Stimulated activated CD4-positive, alpha-beta T cell treated with anti-CD3 and anti-CD28 coated beads, Interleukin-12 subunit alpha, Interleukin-12 subunit beta, amount 100 ng/mL, for 48 hours (primary cell): ENCODE data around the gene STK32C.

Experiments
- DNase-seq, 3 donors: peaks; one replicate each; pipeline ENCODE4 v3.0.0-alpha.2; 2020; ENCODE audit warnings: low read depth in 2 of 3, low spot score in 1 of 3

Gene STK32C

DNA sequence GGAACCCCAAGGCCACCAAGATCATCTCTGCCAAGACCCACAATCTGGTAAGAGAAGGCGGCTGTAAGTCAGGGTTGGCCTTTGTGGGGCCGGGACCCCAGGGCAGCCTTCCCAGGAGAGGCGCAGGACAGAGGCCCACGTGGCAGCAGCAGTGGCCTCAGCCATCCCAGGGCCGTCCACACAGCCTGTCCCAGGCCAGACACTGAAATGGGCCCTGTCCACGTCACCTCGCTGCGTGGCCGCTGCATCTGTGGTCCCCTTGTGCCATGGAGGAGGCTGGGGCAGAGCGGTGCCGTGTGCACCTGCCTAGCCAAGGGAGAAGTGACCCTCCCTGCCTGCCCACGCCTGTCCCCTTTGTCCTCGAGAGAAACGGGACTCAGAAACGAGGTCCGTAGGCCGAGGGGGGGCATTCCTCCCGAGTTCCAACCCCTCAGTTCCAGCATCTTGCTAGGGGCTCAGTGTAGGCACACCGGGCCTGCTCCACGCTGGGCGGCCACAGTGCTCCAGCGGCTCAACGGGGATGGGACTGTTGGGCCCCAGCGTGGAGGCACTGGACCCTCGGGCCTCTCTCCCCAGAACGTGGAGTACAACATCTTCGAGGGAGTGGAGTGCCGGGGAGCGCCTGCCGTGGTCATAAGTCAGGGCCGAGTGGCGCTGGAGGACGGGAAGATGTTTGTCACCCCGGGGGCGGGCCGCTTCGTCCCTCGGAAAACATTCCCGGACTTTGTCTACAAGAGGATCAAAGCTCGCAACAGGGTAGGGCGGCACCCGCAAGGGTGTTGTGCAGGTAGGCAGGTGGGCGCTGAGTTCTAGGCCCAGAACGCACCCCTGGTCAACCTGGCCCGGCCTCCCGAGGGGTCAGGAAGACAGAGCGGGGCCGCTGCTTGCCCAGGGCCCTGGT, 105.4 kb downstream of the STK32C start:
- DNase-seq = no peak

- no peak for DNase-seq
Observed at GRCh38 chr10:132201111-132201969, 106.4 kb downstream of the STK32C start.

- DNase-seq = no peak
Observed at GRCh38 chr10:132200344-132201110, 107.2 kb downstream of the STK32C start.

- DNase-seq = no peak
Observed at GRCh38 chr10:132199854-132200311, 107.9 kb downstream of the STK32C start.

DNA sequence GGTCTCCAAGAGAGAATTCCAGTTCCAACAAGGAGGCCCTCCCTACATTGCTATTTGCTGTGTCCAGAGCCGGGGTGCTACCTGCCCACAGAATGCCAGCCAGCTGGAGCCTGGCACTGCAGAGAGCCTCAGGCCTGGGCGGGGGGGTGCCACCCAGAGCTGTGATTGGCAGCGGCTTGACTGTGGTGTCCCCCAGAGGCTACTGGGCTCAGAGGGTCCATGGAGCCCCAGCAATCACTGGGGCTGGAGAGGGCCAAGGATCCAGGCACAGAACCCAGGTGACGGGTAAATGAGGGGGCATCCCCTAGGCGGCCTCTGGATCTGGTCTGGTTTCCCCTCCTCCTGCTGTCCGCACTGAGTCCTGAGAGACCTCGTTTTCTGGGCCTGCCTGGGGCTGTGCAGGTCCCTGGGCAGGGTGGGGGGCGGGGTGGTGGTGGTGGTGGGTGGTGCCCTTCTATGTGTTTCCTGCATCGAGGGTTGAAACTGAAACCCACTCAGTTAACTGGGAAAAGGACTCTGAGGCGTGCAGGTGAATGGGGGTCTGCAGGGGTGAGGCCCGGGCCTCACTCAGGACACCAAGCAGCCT, 108.4 kb downstream of the STK32C start:
- DNase-seq = no peak

DNA sequence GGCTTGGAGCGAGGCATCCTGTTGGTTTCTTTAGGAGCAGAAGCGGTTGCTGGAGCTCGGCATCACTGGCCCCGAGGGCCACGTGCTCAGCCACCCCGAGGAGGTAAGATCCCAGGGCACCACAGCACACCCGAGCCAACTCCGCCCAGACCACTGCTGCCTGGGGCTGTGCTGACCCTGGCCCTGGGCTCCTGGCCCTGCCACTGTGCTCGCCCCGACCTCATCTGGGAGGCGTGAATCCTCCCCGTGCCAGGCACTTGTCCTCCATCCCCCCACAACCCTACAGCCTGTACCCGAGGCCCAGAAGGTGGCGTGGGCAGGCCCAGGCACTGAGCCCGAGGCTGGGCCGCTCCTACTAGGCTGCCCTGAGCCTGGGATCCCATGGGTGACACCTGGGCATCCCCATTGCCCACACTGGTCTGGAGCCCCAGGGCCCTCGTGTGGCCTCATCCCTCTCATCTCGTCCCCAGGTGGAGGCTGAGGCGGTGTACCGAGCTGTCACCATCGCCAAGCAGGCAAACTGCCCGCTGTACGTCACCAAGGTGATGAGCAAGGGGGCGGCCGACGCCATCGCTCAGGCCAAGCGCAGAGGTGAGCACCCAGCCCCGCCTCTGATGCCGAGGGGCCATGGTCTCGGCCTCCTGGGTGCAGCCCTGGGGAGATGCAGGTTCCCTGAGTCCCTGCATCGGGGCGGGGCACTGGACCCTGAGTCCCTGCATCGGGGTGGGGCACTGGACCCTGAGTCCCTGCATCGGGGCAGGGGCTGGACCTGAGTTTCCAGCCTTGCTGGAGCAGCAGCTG, 109.2 kb downstream of the STK32C start:
- no peak for DNase-seq

DNA sequence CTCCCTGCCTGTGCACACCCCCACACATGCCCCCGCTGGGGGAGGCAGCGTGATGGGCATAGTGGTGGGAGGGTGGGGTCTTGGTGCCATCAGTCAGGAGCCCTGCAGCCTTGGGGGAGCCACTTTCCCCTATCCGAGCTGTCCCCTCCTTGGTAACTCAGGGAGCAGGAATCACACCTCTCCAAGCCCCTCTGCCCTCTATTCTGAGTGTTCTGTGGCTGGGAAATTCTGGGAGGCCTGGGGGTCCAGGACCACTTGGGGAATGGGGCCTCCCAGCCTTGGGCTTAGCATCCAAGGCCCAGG, 109.7 kb downstream of the STK32C start:
- no peak for DNase-seq

DNA sequence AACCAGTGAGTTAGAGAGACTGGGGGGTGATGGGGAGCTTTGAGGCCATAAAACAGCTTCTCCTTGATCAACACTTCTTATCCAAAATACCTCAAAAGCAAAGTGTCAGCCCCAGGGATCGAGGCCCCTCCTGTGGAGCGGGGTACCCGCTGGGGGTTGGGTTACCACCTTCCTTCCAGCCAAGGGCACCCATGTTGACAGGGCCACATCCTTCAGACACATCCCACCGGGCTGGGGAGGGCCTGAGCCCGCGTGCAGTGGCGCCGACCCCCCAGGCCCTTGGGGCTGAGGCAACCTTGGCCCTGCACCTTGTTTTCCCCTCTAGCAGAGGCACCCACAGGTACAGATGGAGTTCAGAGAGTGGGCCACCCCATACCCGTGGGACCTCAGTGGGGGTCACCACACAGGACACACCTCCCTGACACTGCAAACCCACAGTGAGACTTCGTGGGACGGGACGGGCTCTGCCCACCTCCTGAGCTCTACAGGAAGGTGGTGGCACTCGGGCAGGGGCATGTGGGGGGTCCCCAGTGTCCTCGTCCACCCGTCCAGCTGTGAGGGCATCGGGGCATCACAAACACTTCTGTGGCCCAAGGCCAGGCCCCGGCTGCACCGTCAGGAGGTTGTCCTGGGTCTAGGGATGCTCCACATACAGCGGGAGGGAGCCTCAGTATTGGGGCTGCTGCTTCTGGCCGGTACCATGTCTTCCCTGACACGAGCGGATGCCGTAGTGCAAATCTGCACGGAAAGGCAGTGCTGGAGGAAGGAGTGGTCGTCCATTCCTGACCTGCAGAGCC, 110.3 kb downstream of the STK32C start:
- no peak for DNase-seq

DNA sequence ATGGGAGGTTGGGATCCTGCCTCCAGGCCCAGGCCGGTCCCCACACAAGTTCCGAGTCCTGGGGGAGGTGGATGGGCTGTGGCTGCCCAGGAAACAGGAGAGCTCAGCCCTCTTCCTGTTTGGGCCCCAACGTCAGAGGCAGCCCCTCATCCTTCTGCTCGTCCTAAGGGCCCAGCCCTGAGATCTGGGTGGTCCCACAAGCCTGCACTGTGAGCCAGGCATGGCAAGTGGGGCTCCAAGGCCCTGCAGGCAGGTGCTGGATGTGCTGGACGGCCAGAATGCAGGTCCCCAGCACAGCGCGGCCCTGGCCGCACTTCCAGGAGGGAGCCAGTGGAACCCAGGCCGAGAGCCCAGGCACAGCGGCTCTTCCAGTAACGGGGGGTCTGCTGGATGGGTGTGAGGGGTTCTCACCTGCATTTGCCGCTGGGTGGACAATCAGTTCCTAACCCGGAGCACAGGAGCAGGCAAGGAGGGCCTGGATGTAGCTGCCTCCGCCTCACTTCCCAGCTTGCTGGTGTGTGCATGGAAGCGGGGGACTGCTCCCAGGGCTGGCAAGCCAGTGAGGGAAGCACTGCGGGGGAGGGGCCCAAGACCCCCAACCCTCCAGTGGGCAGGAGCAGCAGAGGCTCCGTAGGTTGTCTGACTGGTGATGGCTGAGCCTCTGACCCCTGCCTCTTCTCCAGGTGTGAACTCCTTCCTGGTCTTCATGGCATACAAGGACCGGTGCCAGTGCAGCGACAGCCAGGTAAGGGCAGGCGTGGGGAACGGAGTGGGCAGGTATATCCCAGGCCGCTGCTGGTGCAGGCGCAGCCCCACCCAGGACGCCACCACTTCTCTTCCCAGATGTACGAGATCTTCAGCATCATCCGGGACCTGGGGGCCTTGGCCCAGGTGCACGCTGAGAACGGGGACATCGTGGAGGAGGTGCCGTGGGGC, 111.3 kb downstream of the STK32C start:
- no peak for DNase-seq

DNA sequence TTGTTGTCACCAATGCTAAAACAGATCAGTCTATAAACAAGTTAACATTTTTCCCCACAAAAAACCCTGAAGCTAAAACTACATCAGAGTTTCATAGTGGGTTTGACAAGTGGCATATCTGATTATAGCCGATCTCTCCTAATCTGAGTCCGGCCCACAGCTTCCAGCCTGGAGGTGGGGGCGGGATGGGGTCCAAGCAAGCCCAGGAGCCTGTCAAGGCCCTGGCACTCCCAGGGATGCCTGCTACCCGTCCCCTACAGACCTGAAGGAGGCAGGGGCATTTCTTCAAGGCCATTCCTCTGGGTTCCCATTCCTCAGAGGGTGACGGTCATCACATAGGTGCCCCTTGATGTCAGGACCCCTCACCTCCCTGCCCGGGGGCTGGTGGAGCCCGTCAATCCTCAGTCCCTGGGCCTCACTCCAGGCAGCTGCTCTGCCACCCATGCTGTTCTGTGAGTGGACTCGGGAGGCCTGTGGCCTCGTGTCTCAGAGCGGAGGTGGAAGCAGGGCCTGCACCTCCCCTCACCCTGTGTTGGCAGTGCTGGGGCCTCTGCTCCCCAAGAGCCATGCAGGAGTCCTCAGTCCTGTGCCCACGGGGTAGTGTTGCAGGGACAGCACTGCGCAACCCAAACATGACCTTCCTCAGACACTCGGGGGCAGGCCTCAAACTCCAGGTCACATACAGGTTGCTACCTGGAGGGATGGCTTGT, 112.2 kb downstream of the STK32C start:
- no peak for DNase-seq

GRCh38 chr10:132194726-132195125, 113.0 kb downstream of the STK32C start:
- no peak for DNase-seq

- DNase-seq = no peak
Observed at GRCh38 chr10:132193907-132194552, 113.7 kb downstream of the STK32C start.

DNA sequence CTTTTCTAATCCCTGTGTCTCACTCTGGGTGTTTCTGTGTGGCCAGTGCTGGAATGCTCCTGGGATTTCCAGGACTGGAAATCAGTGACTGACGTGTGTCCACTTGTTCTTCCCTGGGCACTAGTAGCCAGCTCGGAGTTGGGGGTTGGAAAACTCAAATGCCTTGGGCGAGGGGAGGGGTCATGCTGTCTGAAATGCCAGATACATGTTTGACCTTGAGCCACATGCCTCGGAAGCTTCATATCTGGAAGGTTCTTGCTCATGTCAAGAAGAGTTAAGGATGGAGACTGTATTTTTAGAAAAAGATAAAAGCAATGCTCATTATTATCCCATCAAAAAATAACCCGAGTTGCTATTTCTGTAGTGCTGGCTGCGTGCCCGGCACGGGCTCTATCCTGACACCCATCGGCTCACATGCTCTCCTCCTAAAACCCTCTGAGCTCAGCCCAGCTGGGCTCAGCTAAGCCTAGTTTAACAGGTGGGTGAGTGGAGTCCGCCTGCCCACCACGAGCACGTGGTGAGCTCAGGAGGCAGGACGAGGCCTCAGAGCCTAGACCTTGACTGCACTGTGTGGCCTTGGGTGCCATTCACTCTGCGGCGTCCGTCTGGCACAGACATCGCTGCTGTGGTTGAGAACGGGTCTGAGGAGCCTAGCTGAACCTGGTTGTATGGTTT, 114.6 kb downstream of the STK32C start:
- no peak for DNase-seq

GRCh38 chr10:132192076-132192975, 115.4 kb downstream of the STK32C start:
- no peak for DNase-seq

DNA sequence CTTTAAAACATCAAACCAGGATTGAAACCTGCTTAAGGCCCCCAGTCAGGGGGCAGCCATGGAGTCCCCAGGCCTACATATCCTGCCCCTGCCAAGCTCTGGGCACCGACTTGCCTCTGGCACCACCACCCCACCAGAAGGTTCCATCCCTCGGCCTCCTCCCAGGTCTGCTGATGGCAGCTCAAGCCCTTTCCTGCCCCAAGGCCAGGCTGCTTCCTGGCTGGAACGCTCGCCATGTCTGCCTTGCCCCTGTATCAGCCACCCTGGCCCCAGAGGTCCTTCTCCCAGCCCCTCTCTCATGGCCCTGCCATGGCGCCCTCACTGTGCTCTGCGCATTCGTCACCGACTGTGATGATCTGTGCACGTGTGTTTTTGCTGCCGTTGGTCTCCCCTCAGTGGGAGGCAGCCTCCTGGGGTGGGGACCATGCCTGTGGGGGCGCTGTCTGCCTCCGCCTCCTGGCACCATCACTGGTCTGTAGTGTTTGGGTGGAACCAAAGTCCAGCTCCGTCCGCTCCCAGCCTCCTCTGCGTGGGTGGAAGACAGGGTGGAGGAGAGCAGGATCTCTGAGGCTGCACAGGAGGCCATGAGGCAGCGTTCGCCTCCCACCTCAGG, 117.8 kb downstream of the STK32C start:
- no peak for DNase-seq
